ENCODE data around the gene AFF1.

DNA sequence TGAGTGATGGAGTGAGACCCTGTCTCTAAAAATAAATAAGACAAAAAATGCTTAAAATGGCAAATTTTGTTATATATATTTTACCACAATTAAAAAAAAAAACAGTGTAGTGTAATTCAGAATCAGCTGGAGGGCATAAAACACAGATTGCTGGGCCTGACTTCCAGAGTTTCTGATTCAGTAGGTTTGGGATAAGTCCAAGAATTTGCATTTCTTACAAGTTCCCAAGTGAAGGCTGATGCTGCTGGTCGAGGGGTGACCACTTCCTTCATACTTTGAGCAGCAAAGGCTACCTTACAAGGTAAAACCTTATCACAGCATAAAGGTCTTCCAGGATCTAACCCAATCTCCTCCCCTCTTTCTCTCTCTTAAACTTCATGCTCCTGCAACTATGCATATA is 244.9 kb downstream of the AFF1 start:
- TF ChIP-seq CTCF (IDR thresholded peaks at IDR 0.05) = no peak
- no peak for TF ChIP-seq POLR2A (IDR thresholded peaks at IDR 0.05)
